Measurements from ENCODE around the gene TCF23.
"Not testable (repeated sequence)": the region's sequence is repeated elsewhere in the genome, so short reads cannot be mapped to it uniquely, and the experiment has no call there.

The TCF23 gene

GRCh38 chr2:27148801-27149439 is at the start of gene TCF23:
TSS of gene TCF23 (plus strand) at chr2:27149004. CDS start at chr2:27149134, 130 bp downstream.
- no peak for DNase-seq

- no peak for DNase-seq
These were observed 49.4 kb upstream of the TCF23 start for GRCh38 chr2:27099334-27099955.

DNA sequence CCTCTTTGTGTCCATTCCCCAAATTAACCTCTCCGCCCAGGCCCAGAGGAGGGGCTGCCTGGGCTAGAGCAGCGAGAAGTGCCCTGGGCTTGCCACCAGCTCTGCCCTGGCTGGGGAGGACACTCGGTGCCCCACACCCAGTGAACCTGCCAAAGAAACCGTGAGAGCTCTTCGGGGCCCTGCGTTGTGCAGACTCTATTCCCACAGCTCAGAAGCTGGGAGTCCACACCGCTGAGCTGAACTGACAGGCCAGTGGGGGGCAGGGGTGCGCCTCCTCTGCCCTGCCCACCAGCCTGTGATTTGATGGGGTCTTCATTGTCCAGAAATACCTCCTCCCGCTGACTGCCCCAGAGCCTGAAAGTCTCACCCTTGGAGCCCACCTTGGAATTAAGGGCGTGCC is 48.8 kb upstream of the TCF23 start:
- DNase-seq: no peak

DNA sequence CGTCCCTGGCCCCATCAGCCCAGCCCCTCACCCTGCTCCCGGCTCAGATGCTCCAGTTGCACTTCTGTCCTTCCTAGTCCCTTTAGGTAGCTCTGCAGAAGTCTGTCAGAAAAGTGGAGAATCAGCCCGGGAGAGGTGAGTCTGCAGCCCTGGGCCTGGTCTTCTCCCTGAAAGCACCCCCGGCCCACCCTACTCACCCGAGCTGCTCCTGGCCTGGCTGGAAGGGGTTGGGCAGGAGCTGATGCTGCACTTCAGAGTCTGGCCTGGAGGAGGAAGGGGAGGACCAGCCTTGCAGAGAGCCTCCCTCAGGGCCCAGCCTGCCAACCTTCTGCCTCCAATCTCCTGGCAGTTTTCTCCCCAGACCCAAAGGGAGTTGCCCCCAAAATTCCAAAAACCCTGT is 46.5 kb upstream of the TCF23 start:
- no peak for DNase-seq

- DNase-seq: no peak
These were observed 42.8 kb upstream of the TCF23 start for GRCh38 chr2:27105981-27106380.

GRCh38 chr2:27108221-27108620 is 40.6 kb upstream of the TCF23 start:
- no peak for DNase-seq

GRCh38 chr2:27109083-27109482 is 39.7 kb upstream of the TCF23 start:
- DNase-seq: no peak

DNA sequence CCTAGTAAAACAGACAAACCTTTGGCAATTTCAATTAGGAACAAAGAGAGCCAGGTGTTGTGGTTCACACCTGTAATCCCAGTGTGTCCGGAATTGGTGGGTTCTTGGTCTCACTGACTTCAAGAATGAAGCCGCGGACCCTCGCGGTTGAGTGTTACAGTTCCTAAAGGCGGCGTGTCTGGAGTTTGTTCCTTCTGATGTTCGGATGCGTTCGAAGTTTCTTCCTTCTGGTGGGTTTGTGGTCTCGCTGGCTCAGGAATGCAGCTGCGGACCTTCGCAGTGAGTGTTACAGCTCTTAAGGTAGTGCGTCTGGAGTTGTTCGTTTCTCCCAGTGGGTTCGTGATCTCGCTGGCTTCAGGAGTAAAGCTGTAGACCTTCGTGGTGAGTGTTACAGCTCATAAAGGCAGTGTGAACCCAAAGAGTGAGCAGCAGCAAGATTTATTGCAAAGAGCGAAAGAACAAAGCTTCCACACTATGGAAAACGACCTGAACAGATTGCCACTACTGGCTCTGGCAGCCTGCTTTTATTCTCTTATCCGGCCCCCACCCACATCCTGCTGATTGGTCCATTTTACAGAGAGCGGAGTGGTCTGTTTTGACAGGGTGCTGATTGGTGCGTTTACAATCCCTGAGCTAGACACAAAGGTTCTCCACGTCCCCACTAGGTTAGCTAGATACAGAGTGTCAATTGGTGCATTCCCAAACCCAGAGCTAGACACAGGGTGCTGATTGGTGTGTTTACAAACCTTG is 38.0 kb upstream of the TCF23 start:
- not testable (repeated sequence) for DNase-seq

- not testable (repeated sequence) for DNase-seq
These were observed 37.3 kb upstream of the TCF23 start for GRCh38 chr2:27111392-27112078.

- DNase-seq: no peak
These were observed 33.3 kb upstream of the TCF23 start for GRCh38 chr2:27115519-27115918.

DNA sequence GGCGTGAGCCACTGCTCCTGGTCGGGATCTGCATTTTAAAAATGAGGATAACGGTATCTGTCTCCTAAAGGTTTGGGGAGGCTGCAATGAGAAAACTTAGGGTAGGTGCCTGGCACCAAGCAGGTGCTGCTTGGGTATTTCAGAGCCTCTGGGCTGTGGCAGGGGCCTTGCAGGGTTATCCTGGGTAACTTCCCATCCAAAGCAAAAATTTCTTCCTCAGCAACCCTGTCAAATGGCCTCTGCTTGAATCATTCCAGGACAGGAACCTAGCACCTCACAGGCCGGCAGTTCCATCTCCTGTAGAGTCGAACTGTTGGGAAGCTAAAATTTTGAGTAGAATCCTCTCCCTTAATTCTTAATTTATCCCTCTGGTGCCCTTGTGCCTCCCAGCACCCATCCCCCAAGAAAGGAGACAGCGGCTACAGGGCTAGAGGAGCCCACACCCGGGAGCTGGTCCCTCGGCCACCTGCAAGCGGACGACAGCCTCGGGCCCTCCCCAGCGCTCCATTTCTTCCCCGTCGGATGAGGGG is 30.7 kb upstream of the TCF23 start:
- no peak for DNase-seq

DNA sequence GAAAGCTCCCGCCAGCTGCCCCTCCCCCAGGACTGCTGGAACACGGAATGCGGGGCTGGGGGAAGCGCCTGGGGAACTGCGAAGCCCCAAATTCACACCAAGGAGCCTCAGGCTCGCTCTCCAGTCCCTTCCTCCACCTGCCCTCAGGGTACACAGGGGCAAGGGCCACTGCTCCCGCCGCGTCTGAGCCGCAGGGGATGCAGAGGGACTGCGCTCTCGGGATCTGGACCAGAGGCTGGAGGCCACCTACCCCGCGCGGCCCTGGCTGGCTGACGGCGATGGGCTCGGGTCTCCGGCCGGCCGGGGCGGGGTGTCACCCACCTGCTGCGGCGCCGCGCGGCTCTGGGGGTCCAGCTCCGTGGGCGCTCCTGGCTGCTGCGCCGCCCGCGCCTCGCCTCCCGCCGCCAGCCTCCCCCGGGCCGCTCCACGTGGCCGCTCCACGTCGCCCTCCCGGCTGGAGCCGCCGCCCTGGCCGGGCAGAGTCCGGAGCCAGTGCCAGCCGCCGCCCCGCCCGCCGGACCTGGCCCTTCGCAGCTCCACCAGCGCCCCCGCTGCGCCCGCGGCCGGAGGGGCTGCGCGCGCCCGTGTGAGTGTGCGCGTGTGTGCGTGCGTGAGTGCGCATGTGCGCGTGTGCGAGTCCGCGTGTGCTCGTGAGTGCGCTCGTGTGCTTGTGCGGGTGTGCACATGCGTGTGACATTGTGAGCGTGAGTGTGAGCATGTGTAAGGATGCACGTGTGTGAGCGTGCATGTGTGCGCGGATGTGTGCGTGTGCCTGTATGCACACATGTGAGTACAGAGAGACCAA is 30.1 kb upstream of the TCF23 start, which contains the start of gene CGREF1:
Gene CGREF1 (minus strand): TSS at position 604 of the 805 bp plus-strand sequence. CDS start 14,762 bp downstream, outside the sequence.
- peak in 2 of 3 donors; percentile 20 to 43 for DNase-seq

- not testable (repeated sequence) for DNase-seq
These were observed 29.5 kb upstream of the TCF23 start for GRCh38 chr2:27119330-27119670.

DNA sequence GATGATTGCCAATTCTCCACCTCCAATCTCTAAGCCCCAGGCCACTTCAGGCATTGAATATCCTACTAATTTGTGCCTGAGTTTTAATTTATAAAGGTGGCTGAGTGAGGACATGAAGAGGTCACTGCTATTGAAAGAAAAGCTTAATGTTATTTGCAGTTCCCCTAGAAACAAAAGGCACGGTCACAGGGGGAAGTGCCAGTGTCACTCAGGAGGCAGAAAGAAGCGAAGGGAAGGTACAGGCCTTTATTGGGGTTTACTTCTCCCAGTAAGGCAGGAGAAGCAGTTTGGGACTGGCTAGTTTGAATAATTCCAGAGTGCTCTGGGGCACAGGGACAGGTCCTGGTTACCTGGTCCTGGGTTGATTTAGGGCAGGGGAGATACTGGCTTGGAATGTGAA is 26.9 kb upstream of the TCF23 start:
- DNase-seq: peak in 2 of 3 donors; percentile 21 to 22

DNA sequence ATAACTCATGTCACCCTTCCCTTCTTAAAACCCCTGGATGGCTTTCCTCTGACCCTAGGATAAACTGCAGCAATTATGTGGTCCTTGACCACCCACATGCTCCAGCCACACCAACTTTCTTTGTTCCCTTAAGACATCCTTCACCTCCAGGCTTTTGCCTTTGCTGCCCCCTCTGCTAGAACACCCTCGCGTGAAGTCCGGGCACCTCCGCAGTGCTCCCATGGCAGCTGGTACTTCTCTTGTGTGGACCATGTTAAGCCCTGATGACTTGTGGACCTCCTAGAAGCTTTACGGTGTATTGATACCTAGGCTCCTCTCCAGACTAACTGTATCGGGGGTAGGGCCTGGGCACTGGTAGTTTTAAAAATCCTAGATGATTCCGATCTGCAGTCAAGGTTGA is 26.0 kb upstream of the TCF23 start:
- no peak for DNase-seq

DNA sequence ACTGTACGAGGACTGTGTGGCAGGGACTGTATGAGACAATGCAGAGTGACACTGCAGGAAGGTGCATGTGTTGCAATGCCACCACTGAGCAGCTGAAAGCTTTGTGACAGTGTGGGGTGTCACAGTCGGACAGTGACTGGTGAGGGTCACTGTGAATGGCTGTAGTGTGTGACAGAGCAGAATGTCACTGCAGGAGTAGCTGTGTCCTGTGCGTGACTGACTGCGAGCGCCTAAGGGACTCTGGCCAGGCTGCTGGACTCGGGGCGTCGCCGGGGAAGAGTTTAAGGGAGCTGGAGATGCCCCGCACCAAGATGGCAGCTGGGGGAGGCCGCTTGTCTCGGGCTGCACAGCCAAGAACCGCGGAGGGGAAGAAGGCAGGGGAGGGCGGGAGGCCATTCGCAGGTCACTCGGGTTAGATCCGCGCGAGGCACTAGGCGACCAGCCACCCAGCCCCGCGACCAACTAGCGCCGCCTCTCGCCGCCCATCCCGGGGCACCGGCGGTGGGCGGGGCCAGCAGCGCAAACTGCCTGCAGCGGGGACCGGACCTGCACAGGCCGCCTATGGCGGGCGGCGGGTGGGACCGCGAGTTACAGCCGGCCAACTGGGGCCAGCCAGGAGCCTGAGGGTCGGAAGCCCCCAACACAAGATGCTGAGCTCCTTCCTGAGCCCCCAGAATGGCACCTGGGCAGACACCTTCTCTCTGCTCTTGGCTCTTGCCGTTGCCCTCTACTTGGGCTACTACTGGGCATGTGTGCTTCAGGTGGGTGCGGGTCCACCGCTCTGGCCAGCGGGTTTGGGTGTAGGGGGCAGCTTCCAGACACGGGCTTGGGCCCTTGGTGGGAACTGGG is 25.3 kb upstream of the TCF23 start, which contains the start of gene ABHD1:
Gene ABHD1 (plus strand): TSS at position 514 of the 849 bp plus-strand sequence. CDS start 134 bp downstream, at position 648.
- DNase-seq: peak; percentile 49 to 79 (median 52)

DNA sequence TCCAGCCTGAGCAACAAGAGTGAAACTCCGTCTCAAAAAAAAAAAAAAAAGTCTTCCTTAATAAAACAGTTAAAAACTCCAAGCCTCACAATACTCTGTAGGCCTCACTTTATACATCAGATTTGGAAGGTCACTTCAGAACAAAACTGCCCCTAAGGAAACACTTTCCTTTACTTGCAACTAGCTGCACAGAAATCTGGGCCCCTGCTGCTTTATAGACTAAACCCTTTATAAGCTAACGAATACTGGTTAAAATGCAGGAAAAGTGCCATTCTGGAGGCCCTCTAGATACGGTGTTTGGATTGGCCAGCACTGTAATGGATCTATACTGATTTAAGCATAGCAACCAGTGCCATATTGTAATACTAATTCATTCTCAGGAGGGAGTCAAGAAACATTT is 23.7 kb upstream of the TCF23 start:
- DNase-seq: no peak

DNA sequence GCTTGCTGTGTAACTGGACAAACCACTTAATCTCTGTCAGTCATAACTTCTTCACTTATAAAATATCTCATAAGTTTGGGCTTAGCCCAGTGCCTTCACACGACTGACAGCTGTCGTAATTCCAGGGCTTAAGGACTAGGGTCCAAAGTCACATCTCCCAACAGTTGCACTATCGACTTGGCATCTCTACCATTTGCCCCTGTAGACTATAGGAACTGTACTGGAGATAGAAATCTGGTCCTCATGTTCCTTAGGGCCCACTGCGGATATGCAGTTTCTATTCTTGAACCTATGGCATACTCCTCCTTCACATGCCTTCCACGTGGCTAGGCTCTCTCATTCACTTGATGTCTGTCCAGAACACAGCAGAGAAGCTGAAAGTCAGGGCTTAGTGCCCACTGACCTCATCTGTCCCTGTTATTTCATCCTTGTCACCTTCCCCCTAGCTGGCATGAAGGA is 22.5 kb upstream of the TCF23 start:
- DNase-seq: no peak

DNA sequence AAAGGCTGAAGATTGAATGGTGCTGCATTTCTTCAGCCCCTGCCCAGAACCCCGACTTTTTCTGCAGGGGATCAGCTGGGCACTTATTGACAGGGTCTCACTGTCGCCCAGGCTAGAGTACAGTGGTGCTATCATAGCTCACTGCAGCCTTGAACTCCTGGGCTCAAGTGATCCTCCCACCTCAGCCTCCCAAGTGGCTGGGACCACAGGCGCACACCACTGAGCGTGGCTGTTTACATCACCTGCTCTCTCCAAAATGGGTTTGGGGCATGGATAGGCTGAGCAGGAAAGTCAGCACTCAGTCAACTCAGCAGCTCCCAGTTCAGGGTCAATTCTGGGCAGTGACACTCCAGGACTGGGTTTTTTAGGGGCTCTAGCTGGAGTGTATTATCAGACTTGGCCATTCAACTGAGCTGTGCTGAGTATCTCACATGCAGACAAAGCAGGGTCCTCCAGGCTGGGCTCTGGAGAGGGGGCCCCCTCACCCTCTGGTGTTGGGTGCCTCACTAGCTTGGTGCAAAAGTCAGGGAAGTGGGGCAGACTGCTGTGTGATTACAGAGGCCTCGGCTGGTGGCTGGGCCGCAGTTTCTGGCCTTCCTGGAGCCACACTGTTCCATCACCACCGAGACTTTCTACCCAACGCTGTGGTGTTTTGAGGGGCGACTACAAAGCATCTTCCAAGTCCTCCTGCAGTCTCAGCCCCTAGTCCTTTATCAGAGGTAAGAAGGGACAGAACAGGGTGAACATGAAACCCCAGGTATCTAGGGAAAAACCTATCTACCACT is 20.7 kb upstream of the TCF23 start:
- DNase-seq: no peak

Measured in suppressor macrophage treated with lipopolysaccharide for 1 hour (primary cell).